Measurements from ENCODE around the gene SYNRG.

SYNRG gene

DNA sequence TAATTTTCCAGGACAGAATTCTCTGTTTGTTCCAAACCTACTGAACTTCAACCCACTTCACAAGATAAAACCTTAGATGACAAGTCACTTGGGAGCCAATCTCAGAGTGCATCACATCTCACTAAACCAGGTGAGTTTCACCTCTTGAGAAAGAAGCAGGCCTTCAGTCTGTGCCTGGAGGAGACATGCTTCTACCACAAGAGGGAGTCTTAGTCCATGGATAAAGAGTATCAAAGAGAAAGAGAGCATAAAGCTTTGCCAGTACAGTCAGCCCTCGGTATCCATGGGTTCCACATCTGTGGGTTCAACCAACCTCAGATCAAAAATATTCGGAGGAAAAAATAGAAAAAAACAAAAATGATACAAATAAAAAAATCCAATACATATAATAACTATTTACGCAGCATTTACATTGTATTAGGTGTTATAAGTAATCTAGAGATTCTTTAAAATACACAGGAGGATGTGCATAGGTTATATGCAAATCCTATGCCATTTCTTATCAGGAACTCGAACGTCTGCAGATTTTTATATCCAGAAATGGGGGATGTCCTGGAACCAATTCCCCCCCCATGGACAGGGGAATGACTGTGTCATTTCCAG lies 81.9 kb downstream of the SYNRG start (continued):
- TF ChIP-seq KLF10 (tag by site-specific recombination; IDR thresholded peaks at IDR 0.05) (no peak), CTCF (tag by site-specific recombination; IDR thresholded peaks at IDR 0.05) (peak; percentile 80), ZNF2 (tag by site-specific recombination; IDR thresholded peaks at IDR 0.05) (peak; percentile 53; the same call in 1 of the 2 replicates), ZNF654 (tag by site-specific recombination; IDR thresholded peaks at IDR 0.05; ENCODE audit: low read depth) (peak; percentile 92), ZNF626 (tag by site-specific recombination; IDR thresholded peaks at IDR 0.05) (no peak)

GRCh38 chr17:37523715-37524219 lies 85.5 kb downstream of the SYNRG start:
- H3K36me3 ChIP-seq (ENCODE audit: control insufficient read depth in 2 of 2, insufficient read depth in 1 of 2, low read length in 2 of 2), result peaks cover 18 to 63% of the 10 kb centered on the region in 2 experiments
- ChIA-PET POLR2A (no interaction called here), CTCF (interaction anchor here (0.6 to 0.9 kb wide), 3 partner anchors 15 to 291 kb away, joined by 3 read pairs; no protein-coding TSS in a partner anchor)
- H3K27ac ChIP-seq (ENCODE audit: extremely low read depth, low read depth, low read length), result no peak overlapping the region
- H3K4me3 ChIP-seq (ENCODE audit: low read depth, low read length), result no peak overlapping the region
- no peaks in the 10 kb centered on the region for H3K4me1 ChIP-seq (ENCODE audit: control insufficient read depth, insufficient read depth, low read length)
- TF ChIP-seq, protein P1, sequence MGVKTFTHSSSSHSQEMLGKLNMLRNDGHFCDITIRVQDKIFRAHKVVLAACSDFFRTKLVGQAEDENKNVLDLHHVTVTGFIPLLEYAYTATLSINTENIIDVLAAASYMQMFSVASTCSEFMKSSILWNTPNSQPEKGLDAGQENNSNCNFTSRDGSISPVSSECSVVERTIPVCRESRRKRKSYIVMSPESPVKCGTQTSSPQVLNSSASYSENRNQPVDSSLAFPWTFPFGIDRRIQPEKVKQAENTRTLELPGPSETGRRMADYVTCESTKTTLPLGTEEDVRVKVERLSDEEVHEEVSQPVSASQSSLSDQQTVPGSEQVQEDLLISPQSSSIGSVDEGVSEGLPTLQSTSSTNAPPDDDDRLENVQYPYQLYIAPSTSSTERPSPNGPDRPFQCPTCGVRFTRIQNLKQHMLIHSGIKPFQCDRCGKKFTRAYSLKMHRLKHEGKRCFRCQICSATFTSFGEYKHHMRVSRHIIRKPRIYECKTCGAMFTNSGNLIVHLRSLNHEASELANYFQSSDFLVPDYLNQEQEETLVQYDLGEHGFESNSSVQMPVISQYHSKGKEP (tag by site-specific recombination; IDR thresholded peaks at IDR 0.05), result no peak
- no peak for TF ChIP-seq MEIS1 (CRISPR knock-in tag; IDR thresholded peaks at IDR 0.05; ENCODE audit: borderline replicate concordance)
- no peak for TF ChIP-seq ZNF19 (tag by site-specific recombination; IDR thresholded peaks at IDR 0.05; ENCODE audit: low read depth)
- no peak for TF ChIP-seq GFI1B (tag by site-specific recombination; IDR thresholded peaks at IDR 0.05)
- no peak for TF ChIP-seq ZNF16 (tag by site-specific recombination; IDR thresholded peaks at IDR 0.05; ENCODE audit: low read depth)
- TF ChIP-seq PRDM4 (tag by site-specific recombination; IDR thresholded peaks at IDR 0.05), result no peak
- no peak for TF ChIP-seq ZNF560 (tag by site-specific recombination; IDR thresholded peaks at IDR 0.05; ENCODE audit: borderline replicate concordance)
- no peak for TF ChIP-seq ZNF843 (tag by site-specific recombination; IDR thresholded peaks at IDR 0.05)
- TF ChIP-seq ZNF621 (tag by site-specific recombination; IDR thresholded peaks at IDR 0.05), result no peak
- no peak for TF ChIP-seq ZNF768 (tag by site-specific recombination; IDR thresholded peaks at IDR 0.05)
- TF ChIP-seq, protein P2, sequence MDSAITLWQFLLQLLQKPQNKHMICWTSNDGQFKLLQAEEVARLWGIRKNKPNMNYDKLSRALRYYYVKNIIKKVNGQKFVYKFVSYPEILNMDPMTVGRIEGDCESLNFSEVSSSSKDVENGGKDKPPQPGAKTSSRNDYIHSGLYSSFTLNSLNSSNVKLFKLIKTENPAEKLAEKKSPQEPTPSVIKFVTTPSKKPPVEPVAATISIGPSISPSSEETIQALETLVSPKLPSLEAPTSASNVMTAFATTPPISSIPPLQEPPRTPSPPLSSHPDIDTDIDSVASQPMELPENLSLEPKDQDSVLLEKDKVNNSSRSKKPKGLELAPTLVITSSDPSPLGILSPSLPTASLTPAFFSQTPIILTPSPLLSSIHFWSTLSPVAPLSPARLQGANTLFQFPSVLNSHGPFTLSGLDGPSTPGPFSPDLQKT (IDR thresholded peaks at IDR 0.05; ENCODE audit: borderline replicate concordance, low read depth, low read length), result no peak
- no peaks in the 10 kb centered on the region for H3K9me3 ChIP-seq (ENCODE audit: control insufficient read depth, insufficient read depth, low read depth, low read length)
